Endothelial cell of umbilical vein (primary cell): Measurements from ENCODE around the gene SMIM36. TPM values are rescaled to one million over a fixed set of nuclear protein-coding genes. Genes with fewer than 3 reads are reported as not detected.
"Not testable (repeated sequence)": the region's sequence is repeated elsewhere in the genome, so short reads cannot be mapped to it uniquely, and the experiment has no call there.

Experiments
- BruUV-seq: library from RNA; stranded (reverse); fragments of 400-500 nt; replicated peaks from 2 replicates; lab custom pipeline; 2021; lab: Mats Ljungman, UMichigan
- CTCF ChIA-PET: fragments of 300-600, 350-600 bp; sonication (Branson Sonifier 250); formaldehyde crosslinking; loops from one replicate; lab custom pipeline; 2021; ENCODE audit warnings: antibody characterized with exemption, inconsistent platforms; lab: Charles Lee
- POLR2A ChIA-PET: fragments of 300-600, 350-600 bp; sonication (Branson Sonifier 250); formaldehyde crosslinking; loops from one replicate; lab custom pipeline; 2021; ENCODE audit warnings: antibody characterized with exemption, inconsistent platforms; lab: Charles Lee
- DNase-seq: peaks from one replicate; pipeline ENCODE4 v3.0.0-alpha.2; 2011; ENCODE audit warnings: low read depth, low spot score
- FAIRE-seq: peaks from 2 replicates; lab custom pipeline; 2011; peaks lifted over from hg19 to GRCh38; lab: Jason Lieb, UNC
- H2AFZ ChIP-seq: 2 replicates; pipeline ENCODE4 v1.6.0; 2012; ENCODE audit warnings: low read depth, low read length, control low read depth, inconsistent platforms
- H3K27ac ChIP-seq: 2 replicates; pipeline ENCODE4 v1.5.1; 2011; ENCODE audit warnings: low read depth, mild to moderate bottlenecking, control low read depth, low read length, moderate library complexity; ENCODE audit not compliant: insufficient read depth
- H3K27me3 ChIP-seq, 2 experiments: 2 replicates each; pipeline versions ENCODE4 v1.6.0 to v1.6.1; 2011; ENCODE audit warnings: low read length in 2 of 2, mixed read lengths in 1 of 2; ENCODE audit not compliant: control insufficient read depth in 2 of 2, insufficient read depth in 2 of 2
- H3K36me3 ChIP-seq, 2 experiments: 2 replicates in 1 of 2; 3 replicates in 1 of 2; pipeline ENCODE4 v1.5.1; 2011; ENCODE audit warnings: low read length in 2 of 2, mild to moderate bottlenecking in 1 of 2, moderate library complexity in 1 of 2; ENCODE audit not compliant: control insufficient read depth in 2 of 2, insufficient read depth in 2 of 2; ENCODE audit errors: extremely low read depth in 1 of 2
- H3K4me1 ChIP-seq: 3 replicates; pipeline ENCODE4 v1.5.1; 2011; ENCODE audit warnings: mild to moderate bottlenecking, low read length; ENCODE audit not compliant: control insufficient read depth, insufficient read depth; ENCODE audit errors: extremely low read depth
- H3K4me2 ChIP-seq: 2 replicates; pipeline ENCODE4 v1.6.1; 2011; ENCODE audit warnings: low read length, control low read depth, mixed read lengths; ENCODE audit not compliant: insufficient read depth
- H3K4me3 ChIP-seq, 3 experiments: fragments of 200-600 bp in 1 of 3; sonication (generic), shearing (Covaris generic) in 1 of 3; replicated peaks in 1 of 3; 2 replicates each; pipeline ENCODE4 v1.5.1; 2011 to 2016; ENCODE audit warnings: control low read depth in 3 of 3, low read length in 3 of 3, mild to moderate bottlenecking in 2 of 3, inconsistent platforms in 1 of 3, low read depth in 1 of 3, moderate library complexity in 1 of 3; ENCODE audit not compliant: insufficient read depth in 1 of 3
- H3K79me2 ChIP-seq: 2 replicates; pipeline ENCODE4 v1.6.0; 2012; ENCODE audit warnings: low read length, inconsistent platforms; ENCODE audit not compliant: control insufficient read depth, insufficient read depth
- H3K9ac ChIP-seq: replicated peaks from 2 replicates; pipeline ENCODE3; 2011; ENCODE audit warnings: low read length, control low read depth; ENCODE audit not compliant: insufficient read depth; ENCODE audit errors: extremely low read depth
- H3K9me1 ChIP-seq: replicated peaks from 3 replicates; pipeline ENCODE4 v1.6.0; 2011; ENCODE audit warnings: mild to moderate bottlenecking, low read length; ENCODE audit not compliant: control insufficient read depth, insufficient read depth; ENCODE audit errors: extremely low read depth
- H3K9me3 ChIP-seq: replicated peaks from 2 replicates; pipeline ENCODE4 v1.5.1; 2012; ENCODE audit warnings: low read length, inconsistent platforms; ENCODE audit not compliant: control insufficient read depth, insufficient read depth
- H4K20me1 ChIP-seq: replicated peaks from 2 replicates; pipeline ENCODE3; 2011; ENCODE audit warnings: mild to moderate bottlenecking, low read length; ENCODE audit not compliant: control insufficient read depth, insufficient read depth; ENCODE audit errors: extremely low read depth
- CTCF ChIP-seq, 2 donors: IDR thresholded peaks; 1 replicate in 1 of 2; 2 replicates in 1 of 2; pipeline ENCODE4 v1.5.1; 2011; ENCODE audit warnings: low read length in 2 of 2, mild to moderate bottlenecking in 2 of 2, moderate library complexity in 2 of 2, control low read depth in 1 of 2, inconsistent platforms in 1 of 2, low read depth in 1 of 2; ENCODE audit not compliant: insufficient read depth in 1 of 2; ENCODE audit errors: extremely low read depth in 1 of 2
- EZH2 ChIP-seq: IDR thresholded peaks from 2 replicates; pipeline ENCODE4 v1.6.1; 2012; ENCODE audit warnings: borderline replicate concordance, low read depth, mild to moderate bottlenecking, moderate library complexity, low read length, inconsistent platforms; ENCODE audit not compliant: severe bottlenecking
- FOS ChIP-seq: IDR thresholded peaks from 2 replicates; pipeline ENCODE4 v1.6.1; 2011; ENCODE audit warnings: mild to moderate bottlenecking, low read length, moderate library complexity, borderline replicate concordance; ENCODE audit not compliant: insufficient read depth
- GATA2 ChIP-seq: IDR thresholded peaks from 2 replicates; pipeline ENCODE4 v1.7.0; 2011; ENCODE audit warnings: low read depth, mild to moderate bottlenecking, moderate library complexity, mixed read lengths, low read length; ENCODE audit not compliant: insufficient read length, insufficient read depth
- JUN ChIP-seq: IDR thresholded peaks from 2 replicates; pipeline ENCODE4 v1.6.1; 2011; ENCODE audit warnings: borderline replicate concordance, low read depth; ENCODE audit not compliant: insufficient read length, insufficient read depth
- MAX ChIP-seq: IDR thresholded peaks from 2 replicates; pipeline ENCODE4 v1.6.1; 2011; ENCODE audit not compliant: insufficient read depth, insufficient read length
- MYC ChIP-seq: IDR thresholded peaks from one replicate; pipeline ENCODE4 v1.6.1; 2011; ENCODE audit warnings: mild to moderate bottlenecking, low read depth, low read length
- POLR2A ChIP-seq: IDR thresholded peaks from 2 replicates; pipeline ENCODE4 v1.6.1; 2012; ENCODE audit warnings: low read depth, mild to moderate bottlenecking, control low read depth, low read length
- POLR2AphosphoS5 ChIP-seq: IDR thresholded peaks from 2 replicates; pipeline ENCODE4 v1.6.1; 2012; ENCODE audit warnings: low read depth, mild to moderate bottlenecking, control low read depth, low read length, moderate library complexity; ENCODE audit not compliant: insufficient read depth
- dilution Hi-C: fragments of 300-500 bp; cut with MboI; formaldehyde crosslinking; loops from one replicate; pipeline ENCODE4 v1.15.0; 2019; ENCODE audit warnings: low sequenced_read_pairs; ENCODE audit not compliant: extremely low pct_ligation_motif_present
- intact Hi-C: fragments of 100-400 bp; cut with micrococcal nuclease; formaldehyde crosslinking; loops from one replicate; pipeline ENCODE4 v1.10.0; 2022
- polyA plus RNA-seq, 4 experiments: library from polyadenylated mRNA; depleted of rRNA in 3 of 4; stranded (reverse) in 3 of 4; unstranded in 1 of 4; fragments of >200 nt; gene quantifications; 2 replicates each; pipeline versions ENCODE4 v1.2.1 to v1.2.3, GENCODE V29; 2011 to 2012; ENCODE audit warnings: missing spikeins in 1 of 4
- total RNA-seq: library from RNA; stranded (reverse); gene quantifications from 2 replicates; pipeline ENCODE4 v1.2.3, GENCODE V29; 2021

The SMIM36 gene
- total and polyA plus RNA-seq, 2 donors (not counting 3 experiments of a cell fraction or from before 2014, with no cell fraction given): not detected

GRCh38 chr17:55524440-55525220 is 13.4 kb upstream of the SMIM36 start:
- Histone ChIP-seq H3K4me2 (no peak overlapping the region), H2AFZ (no peak overlapping the region), H3K79me2 (no peaks in the 10 kb centered on the region), H3K9ac (no peak overlapping the region), H4K20me1 (no peaks in the 10 kb centered on the region), H3K9me1 (no peaks in the 10 kb centered on the region), H3K4me3 (no peak overlapping the region), H3K9me3 (no peaks in the 10 kb centered on the region), H3K36me3 (no peaks in the 10 kb centered on the region), H3K27ac (no peak overlapping the region), H3K4me1 (no peaks in the 10 kb centered on the region), H3K27me3 (peaks cover 12% of the 10 kb centered on the region in 2 experiments)
- no peak for TF ChIP-seq POLR2AphosphoS5
- no peak for TF ChIP-seq MYC
- TF ChIP-seq CTCF (IDR thresholded peaks at IDR 0.05; ENCODE audit: extremely low read depth in 1 of 2, insufficient read depth in 1 of 2, low read depth in 1 of 2, low read length in 2 of 2): no peak
- TF ChIP-seq JUN: no peak
- TF ChIP-seq EZH2: no peak
- no peak for TF ChIP-seq POLR2A
- TF ChIP-seq FOS: no peak
- TF ChIP-seq GATA2: no peak
- no peak for TF ChIP-seq MAX
- dilution Hi-C loops (no loop called here), intact Hi-C loops (no loop called here)
- no TSS peak for BruUV-seq
- no peak for FAIRE-seq
- DNase-seq: no peak
- ChIA-PET POLR2A (no interaction called here), CTCF (interaction anchor here (0.5 to 8.1 kb wide), 10 partner anchors 10 to 247 kb away, joined by 3 to 357 read pairs (median 24); no protein-coding TSS in a partner anchor)

- FAIRE-seq, POLR2A ChIA-PET, dilution Hi-C loops, H2AFZ ChIP-seq, H3K36me3 ChIP-seq, BruUV-seq, DNase-seq, H3K9ac ChIP-seq, H3K79me2 ChIP-seq, H3K9me1 ChIP-seq, H3K27ac ChIP-seq, H3K4me1 ChIP-seq, H3K4me2 ChIP-seq, intact Hi-C loops, H4K20me1 ChIP-seq, H3K9me3 ChIP-seq, H3K4me3 ChIP-seq: not testable (repeated sequence)
- CTCF ChIA-PET: interaction anchor here (1.1 to 8.1 kb wide), 6 partner anchors 9 to 248 kb away, joined by 4 to 357 read pairs (median 16); no protein-coding TSS in a partner anchor
- peaks cover 18 to 19% of the 10 kb centered on the region in 2 experiments for H3K27me3 ChIP-seq
Observed at GRCh38 chr17:55523032-55523431, 11.8 kb upstream of the SMIM36 start.
